ENCODE data around the gene BPIFB3.

The BPIFB3 gene

DNA sequence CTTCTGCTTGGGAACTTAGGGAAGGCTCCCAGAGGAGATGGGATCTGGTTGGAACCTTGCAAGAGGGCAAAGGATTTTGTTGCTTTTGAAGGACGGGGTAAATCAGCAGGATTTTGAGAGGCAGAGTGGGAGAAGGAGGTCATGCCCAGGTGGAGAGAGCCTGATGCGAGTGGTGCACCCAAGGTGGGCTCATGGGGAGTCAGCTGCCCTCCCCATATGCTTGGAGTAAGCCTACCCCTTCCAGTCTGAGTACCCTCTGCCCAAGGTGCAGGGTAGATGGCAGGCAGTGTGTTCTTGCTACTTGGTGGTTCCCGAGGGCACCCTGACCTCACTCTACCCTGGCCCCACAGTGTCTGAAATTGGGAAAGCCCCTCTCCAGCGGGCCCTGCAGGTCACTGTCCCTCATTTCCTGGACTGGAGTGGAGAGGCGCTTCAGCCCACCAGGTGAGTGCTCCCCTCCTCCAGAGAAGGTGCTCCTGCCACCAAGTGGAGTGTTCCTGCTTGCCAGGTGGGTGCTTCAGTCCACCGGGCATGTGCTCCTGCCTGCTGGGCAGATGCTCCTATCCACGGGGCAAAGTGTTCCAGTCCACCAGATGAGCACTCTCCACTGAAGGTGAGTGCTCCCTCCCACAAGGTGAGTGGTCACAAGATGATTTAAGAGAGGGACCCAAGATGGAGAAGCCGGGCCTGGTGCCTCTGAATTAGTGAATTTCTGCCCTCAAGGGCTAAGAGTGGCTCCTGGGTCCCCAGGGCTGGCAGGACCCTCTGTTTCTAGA lies 42.8 kb upstream of the BPIFB3 start:
- H3K27ac ChIP-seq = no peak overlapping the region
- in situ Hi-C loops (cut with HindIII; ENCODE audit: low pct_ligation_motif_present, low sequenced_read_pairs) = no loop called here
- no peaks in the 10 kb centered on the region for H3K36me3 ChIP-seq (replicated peaks)
- no peaks in the 10 kb centered on the region for H3K27me3 ChIP-seq (replicated peaks)
- TF ChIP-seq, protein P1, sequence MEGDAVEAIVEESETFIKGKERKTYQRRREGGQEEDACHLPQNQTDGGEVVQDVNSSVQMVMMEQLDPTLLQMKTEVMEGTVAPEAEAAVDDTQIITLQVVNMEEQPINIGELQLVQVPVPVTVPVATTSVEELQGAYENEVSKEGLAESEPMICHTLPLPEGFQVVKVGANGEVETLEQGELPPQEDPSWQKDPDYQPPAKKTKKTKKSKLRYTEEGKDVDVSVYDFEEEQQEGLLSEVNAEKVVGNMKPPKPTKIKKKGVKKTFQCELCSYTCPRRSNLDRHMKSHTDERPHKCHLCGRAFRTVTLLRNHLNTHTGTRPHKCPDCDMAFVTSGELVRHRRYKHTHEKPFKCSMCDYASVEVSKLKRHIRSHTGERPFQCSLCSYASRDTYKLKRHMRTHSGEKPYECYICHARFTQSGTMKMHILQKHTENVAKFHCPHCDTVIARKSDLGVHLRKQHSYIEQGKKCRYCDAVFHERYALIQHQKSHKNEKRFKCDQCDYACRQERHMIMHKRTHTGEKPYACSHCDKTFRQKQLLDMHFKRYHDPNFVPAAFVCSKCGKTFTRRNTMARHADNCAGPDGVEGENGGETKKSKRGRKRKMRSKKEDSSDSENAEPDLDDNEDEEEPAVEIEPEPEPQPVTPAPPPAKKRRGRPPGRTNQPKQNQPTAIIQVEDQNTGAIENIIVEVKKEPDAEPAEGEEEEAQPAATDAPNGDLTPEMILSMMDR (IDR thresholded peaks at IDR 0.05; ENCODE audit: low read depth, low read length, missing control alignments) = no peak
- DNase-seq = no peak
- H3K4me3 ChIP-seq (ENCODE audit: low read depth, low read length) = no peak overlapping the region

DNA sequence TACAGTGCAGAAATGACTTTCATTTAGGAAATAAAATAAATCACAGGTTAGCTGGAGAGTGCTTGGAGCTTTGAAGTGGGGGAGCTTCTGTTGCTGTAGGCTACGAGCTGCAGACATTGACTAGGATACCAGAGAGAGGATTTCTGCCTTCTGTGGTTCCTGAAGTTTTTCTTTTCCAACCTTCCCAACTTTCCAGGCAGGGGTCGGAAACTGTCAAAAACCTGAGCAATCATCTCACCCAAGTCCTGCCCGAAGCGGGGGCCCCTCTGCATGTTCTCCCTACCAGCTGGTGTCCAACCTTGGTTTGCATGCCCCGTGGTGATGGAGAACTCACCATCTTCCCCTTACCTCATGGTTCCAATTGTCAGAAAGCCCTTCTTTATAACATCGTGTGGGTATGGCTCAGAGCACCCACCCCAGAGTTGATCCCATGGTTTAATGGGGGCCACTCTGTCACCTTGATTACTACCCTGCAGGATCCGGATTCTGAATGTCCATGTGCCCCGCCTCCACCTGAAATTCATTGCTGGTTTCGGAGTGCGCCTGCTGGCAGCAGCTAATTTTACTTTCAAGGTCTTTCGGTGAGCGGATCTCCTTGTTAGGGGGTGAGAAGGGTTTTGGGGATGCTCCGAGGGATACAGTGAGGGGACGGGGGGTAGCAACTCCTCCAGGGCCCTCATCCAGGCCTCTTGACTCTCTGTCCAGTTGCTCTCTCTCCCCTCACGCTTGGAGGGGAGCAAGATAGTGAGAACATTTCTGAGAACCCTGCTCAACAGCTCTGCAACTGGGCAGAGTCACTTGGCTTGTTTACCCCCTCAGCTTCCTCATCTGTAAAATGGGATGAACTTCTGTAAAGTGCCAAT lies 41.1 kb upstream of the BPIFB3 start:
- TF ChIP-seq, protein P1 (IDR thresholded peaks at IDR 0.05; ENCODE audit: low read depth, low read length, missing control alignments) = no peak
- no peaks in the 10 kb centered on the region for H3K27me3 ChIP-seq (replicated peaks)
- no peak for DNase-seq
- in situ Hi-C loops (cut with HindIII; ENCODE audit: low pct_ligation_motif_present, low sequenced_read_pairs) = no loop called here
- H3K36me3 ChIP-seq (replicated peaks) = no peaks in the 10 kb centered on the region
- no peak overlapping the region for H3K4me3 ChIP-seq (ENCODE audit: low read depth, low read length)
- no peak overlapping the region for H3K27ac ChIP-seq

DNA sequence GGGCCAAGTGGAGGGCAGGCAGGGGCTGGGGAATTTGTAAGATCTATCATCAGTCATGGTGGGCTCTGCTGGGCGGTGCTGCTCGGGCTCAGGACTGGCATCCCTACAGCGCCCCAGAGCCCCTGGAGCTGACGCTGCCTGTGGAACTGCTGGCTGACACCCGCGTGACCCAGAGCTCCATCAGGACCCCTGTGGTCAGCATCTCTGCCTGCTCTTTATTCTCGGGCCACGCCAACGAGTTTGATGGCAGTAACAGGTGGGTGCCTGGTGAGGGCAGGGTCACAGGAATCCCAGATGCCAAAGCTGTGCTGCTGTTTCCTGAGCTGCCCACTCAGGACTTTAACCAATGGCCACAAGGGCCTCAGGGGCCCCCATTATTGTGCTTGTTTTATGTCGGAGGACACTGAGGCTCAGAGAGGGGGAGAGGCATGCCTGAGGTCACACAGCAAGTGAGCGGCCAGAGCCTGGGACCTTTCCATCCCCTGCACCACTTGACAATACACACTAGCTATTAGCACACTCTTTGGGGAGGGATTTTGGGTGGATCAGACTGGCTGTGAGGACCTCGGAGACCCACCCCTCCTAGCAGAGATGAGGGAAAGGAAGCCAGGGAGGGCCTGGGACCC lies 39.9 kb upstream of the BPIFB3 start:
- no peak for DNase-seq
- Histone ChIP-seq H3K36me3 (replicated peaks) (no peaks in the 10 kb centered on the region), H3K27ac (no peak overlapping the region), H3K27me3 (replicated peaks) (no peaks in the 10 kb centered on the region), H3K4me3 (ENCODE audit: low read depth, low read length) (no peak overlapping the region)
- TF ChIP-seq, protein P1 (IDR thresholded peaks at IDR 0.05; ENCODE audit: low read depth, low read length, missing control alignments) = no peak
- in situ Hi-C loops (cut with HindIII; ENCODE audit: low pct_ligation_motif_present, low sequenced_read_pairs) = no loop called here

DNA sequence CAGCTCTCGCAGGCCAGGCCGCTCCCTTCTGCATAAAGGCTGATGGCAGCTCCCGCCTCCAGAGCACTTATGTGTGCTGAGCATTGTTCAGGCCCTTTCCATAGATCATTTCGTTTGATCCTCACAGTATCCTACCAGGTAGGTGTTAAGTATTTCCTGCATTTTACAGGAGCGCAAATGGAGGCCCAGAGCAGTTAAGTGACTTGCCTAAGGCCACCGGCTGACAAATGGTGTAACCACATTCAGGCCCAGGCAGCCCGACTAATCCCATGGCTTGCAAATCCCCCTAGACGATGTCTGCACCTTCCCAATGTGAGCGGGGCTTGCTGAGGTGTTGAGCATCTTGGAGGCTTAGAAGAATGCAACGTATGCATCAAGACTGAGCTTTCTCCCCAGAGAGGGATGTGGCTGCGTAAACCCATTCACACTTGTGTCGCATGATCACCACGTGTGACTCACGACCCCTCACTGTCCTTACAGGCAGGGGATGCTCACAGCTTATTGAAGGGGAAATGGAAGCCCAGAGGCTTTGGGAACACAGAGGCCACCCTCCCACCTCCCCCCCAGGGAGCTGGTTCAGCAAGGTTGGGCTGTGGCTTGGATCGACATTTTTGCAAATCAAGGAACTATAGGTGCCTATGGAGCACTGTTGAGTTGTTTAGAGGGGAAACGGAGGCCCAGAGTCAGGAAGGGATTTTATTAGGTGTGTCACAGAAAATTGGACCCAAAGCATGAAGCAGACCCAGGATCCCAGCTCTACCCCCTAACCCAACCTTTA lies 39.2 kb upstream of the BPIFB3 start:
- TF ChIP-seq, protein P1 (IDR thresholded peaks at IDR 0.05; ENCODE audit: low read depth, low read length, missing control alignments) = no peak
- Histone ChIP-seq H3K36me3 (replicated peaks) (no peaks in the 10 kb centered on the region), H3K27me3 (replicated peaks) (no peaks in the 10 kb centered on the region), H3K27ac (no peak overlapping the region), H3K4me3 (ENCODE audit: low read depth, low read length) (no peak overlapping the region)
- in situ Hi-C loops (cut with HindIII; ENCODE audit: low pct_ligation_motif_present, low sequenced_read_pairs) = no loop called here
- DNase-seq = no peak

DNA sequence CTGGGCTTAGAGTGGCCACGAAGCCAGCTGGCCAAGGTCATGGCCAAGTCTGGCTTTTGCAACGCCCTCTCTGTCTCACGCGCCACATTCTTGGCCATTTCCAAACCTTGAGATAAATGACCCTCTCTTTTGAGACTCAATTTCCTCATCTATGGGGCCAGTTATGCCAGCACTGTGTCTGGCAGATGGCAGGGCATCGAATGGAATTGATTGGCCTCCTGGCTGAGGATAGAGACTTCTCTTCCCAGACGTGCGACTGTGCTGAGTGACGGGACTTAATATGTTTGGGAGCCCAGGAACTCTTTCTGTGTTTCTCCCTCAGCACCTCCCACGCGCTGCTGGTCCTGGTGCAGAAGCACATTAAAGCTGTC lies 38.6 kb upstream of the BPIFB3 start:
- no peak overlapping the region for H3K27ac ChIP-seq
- TF ChIP-seq, protein P1 (IDR thresholded peaks at IDR 0.05; ENCODE audit: low read depth, low read length, missing control alignments) = no peak
- in situ Hi-C loops (cut with HindIII; ENCODE audit: low pct_ligation_motif_present, low sequenced_read_pairs) = no loop called here
- DNase-seq = no peak
- H3K36me3 ChIP-seq (replicated peaks) = no peaks in the 10 kb centered on the region
- H3K4me3 ChIP-seq (ENCODE audit: low read depth, low read length) = no peak overlapping the region
- no peaks in the 10 kb centered on the region for H3K27me3 ChIP-seq (replicated peaks)

Measured in brain microvascular endothelial cell (primary cell).